ENCODE results near the gene ZSWIM8. TPM values are rescaled to one million over a fixed set of nuclear protein-coding genes. Genes with fewer than 3 reads are reported as not detected.

Gene ZSWIM8
- total and polyA plus RNA-seq, 2 donors (not counting 3 experiments of a cell fraction or from before 2014, with no cell fraction given), result 111 to 230 TPM

DNA sequence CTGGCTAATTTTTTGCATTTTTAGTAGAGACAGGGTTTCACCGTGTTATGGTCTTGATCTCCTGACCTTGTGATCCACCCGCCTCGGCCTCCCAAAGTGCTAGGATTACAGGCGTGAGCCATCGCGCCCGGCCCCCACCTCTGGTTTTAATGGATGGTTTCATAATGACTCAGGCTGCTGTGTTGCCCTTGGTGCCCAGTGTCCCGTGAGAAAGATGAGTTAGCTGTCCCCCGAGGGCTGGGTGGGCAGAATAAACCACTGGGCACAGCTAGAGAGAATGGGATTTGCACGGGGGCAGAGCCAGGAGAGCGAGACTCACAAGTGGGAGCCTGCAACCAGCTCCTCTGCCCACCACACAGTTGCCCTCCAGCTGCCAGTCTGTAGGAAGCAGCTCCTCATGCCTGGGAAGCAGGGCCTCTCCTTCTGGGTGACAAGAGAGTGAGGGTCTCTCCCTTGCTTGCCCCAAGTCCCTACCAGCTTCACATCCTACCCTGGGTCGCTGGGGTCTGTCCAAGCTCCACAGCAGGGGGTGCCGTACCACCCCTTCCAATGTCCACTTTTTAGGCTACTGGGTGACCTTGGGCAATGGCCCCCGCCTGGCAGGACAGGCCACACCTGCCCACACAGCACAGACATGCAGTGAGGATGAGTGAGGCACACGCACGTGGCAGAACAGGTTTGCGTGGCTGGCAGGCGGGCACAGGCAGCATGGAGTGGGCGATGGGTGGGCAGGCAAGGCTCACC lies 42.1 kb downstream of the ZSWIM8 start:
- CTCF ChIA-PET, result interaction anchor here (0.7 to 2.0 kb wide), 4 partner anchors 8 to 19 kb away, joined by 3 to 4 read pairs (median 3); no protein-coding TSS in a partner anchor
- H3K79me2 ChIP-seq (ENCODE audit: control insufficient read depth, insufficient read depth, low read length), result no peaks in the 10 kb centered on the region
- H3K36me3 ChIP-seq (ENCODE audit: control insufficient read depth in 2 of 2, extremely low read depth in 1 of 2, insufficient read depth in 2 of 2, low read length in 2 of 2), result peaks cover 0 to 14% of the 10 kb centered on the region in 2 experiments
- H3K27me3 ChIP-seq (ENCODE audit: control insufficient read depth in 2 of 2, insufficient read depth in 2 of 2, low read length in 2 of 2), result no peaks in the 10 kb centered on the region
- POLR2A ChIA-PET, result no interaction called here
- FAIRE-seq (no peak), DNase-seq (ENCODE audit: low read depth, low spot score) (no peak)
- H3K9ac ChIP-seq (replicated peaks; ENCODE audit: extremely low read depth, insufficient read depth, low read length), result no peak overlapping the region
- H3K4me1 ChIP-seq (ENCODE audit: control insufficient read depth, extremely low read depth, insufficient read depth, low read length), result no peaks in the 10 kb centered on the region
- no TSS peak for BruUV-seq (replicated peaks)
- no peak overlapping the region for H3K27ac ChIP-seq (ENCODE audit: insufficient read depth, low read depth, low read length)
- no peaks in the 10 kb centered on the region for H3K9me1 ChIP-seq (replicated peaks; ENCODE audit: control insufficient read depth, extremely low read depth, insufficient read depth, low read length)
- TF ChIP-seq MYC (IDR thresholded peaks at IDR 0.05; ENCODE audit: low read depth, low read length) (no peak), POLR2A (IDR thresholded peaks at IDR 0.05; ENCODE audit: low read depth, low read length) (no peak), POLR2AphosphoS5 (IDR thresholded peaks at IDR 0.05; ENCODE audit: insufficient read depth, low read depth, low read length) (no peak), GATA2 (IDR thresholded peaks at IDR 0.05; ENCODE audit: insufficient read depth, insufficient read length, low read depth, low read length) (no peak), JUN (IDR thresholded peaks at IDR 0.05; ENCODE audit: borderline replicate concordance, insufficient read depth, insufficient read length, low read depth) (no peak), EZH2 (IDR thresholded peaks at IDR 0.05; ENCODE audit: borderline replicate concordance, low read depth, low read length, severe bottlenecking) (no peak), FOS (IDR thresholded peaks at IDR 0.05; ENCODE audit: borderline replicate concordance, insufficient read depth, low read length) (no peak)
- TF ChIP-seq, protein P1, sequence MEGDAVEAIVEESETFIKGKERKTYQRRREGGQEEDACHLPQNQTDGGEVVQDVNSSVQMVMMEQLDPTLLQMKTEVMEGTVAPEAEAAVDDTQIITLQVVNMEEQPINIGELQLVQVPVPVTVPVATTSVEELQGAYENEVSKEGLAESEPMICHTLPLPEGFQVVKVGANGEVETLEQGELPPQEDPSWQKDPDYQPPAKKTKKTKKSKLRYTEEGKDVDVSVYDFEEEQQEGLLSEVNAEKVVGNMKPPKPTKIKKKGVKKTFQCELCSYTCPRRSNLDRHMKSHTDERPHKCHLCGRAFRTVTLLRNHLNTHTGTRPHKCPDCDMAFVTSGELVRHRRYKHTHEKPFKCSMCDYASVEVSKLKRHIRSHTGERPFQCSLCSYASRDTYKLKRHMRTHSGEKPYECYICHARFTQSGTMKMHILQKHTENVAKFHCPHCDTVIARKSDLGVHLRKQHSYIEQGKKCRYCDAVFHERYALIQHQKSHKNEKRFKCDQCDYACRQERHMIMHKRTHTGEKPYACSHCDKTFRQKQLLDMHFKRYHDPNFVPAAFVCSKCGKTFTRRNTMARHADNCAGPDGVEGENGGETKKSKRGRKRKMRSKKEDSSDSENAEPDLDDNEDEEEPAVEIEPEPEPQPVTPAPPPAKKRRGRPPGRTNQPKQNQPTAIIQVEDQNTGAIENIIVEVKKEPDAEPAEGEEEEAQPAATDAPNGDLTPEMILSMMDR (IDR thresholded peaks at IDR 0.05; ENCODE audit: extremely low read depth in 1 of 2, insufficient read depth in 1 of 2, low read depth in 1 of 2, low read length in 2 of 2), result no peak
- TF ChIP-seq, protein P2, sequence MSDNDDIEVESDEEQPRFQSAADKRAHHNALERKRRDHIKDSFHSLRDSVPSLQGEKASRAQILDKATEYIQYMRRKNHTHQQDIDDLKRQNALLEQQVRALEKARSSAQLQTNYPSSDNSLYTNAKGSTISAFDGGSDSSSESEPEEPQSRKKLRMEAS (IDR thresholded peaks at IDR 0.05; ENCODE audit: insufficient read depth, insufficient read length), result no peak
- no peak overlapping the region for H3K4me2 ChIP-seq (ENCODE audit: insufficient read depth, low read length)
- no peaks in the 10 kb centered on the region for H4K20me1 ChIP-seq (replicated peaks; ENCODE audit: control insufficient read depth, extremely low read depth, insufficient read depth, low read length)
- dilution Hi-C loops (cut with MboI; ENCODE audit: extremely low pct_ligation_motif_present, low sequenced_read_pairs), result no loop called here
- intact Hi-C loops (cut with micrococcal nuclease), result no loop called here
- H3K4me3 ChIP-seq (replicated peaks in 1 of 3; ENCODE audit: insufficient read depth in 1 of 3, low read depth in 1 of 3, low read length in 3 of 3), result no peak overlapping the region
- H2AFZ ChIP-seq (ENCODE audit: low read depth, low read length), result no peak overlapping the region
- H3K9me3 ChIP-seq (replicated peaks; ENCODE audit: control insufficient read depth, insufficient read depth, low read length), result no peaks in the 10 kb centered on the region
